Heart left ventricle (tissue), 16 donors: ENCODE measurements around the gene TMEM272. TPM values are rescaled to one million over a fixed set of nuclear protein-coding genes. Genes with fewer than 3 reads are reported as not detected.
A peak's percentile ranks its signal among the peaks of the same experiment; 100 is the strongest.

Experiments
- ATAC-seq, 4 donors: fragments of 200-7000 bp; cut with Tn5 transposase; one replicate each; pipeline ENCODE4 v1.9.1; 2020 to 2022; ENCODE audit warnings: moderate library complexity in 4 of 4, mild to moderate bottlenecking in 3 of 4, moderate number of reproducible peaks in 1 of 4
- DNase-seq, 5 donors: peaks; one replicate each; pipeline ENCODE4 v3.0.0-alpha.2; 2020
- H3K27ac ChIP-seq, 12 donors: fragments of 200-600 bp; sonication (generic) in 4 of 12; one replicate each; pipeline versions ENCODE4 v1.5.0 to v1.8.0; 2016 to 2022; ENCODE audit warnings: mild to moderate bottlenecking in 2 of 12
- H3K27me3 ChIP-seq, 9 donors: fragments of 200-600 bp; sonication (generic) in 2 of 9; one replicate each; pipeline versions ENCODE4 v1.5.1 to v1.8.0; 2016 to 2022; ENCODE audit warnings: mild to moderate bottlenecking in 3 of 9
- H3K36me3 ChIP-seq, 9 donors: fragments of 200-600 bp; sonication (generic) in 2 of 9; one replicate each; pipeline versions ENCODE4 v1.5.0 to v1.8.0; 2018 to 2022; ENCODE audit warnings: mild to moderate bottlenecking in 2 of 9
- H3K4me1 ChIP-seq, 12 donors: fragments of 200-600 bp; sonication (generic) in 4 of 12; one replicate each; pipeline versions ENCODE4 v1.5.0 to v1.8.0; 2016 to 2022; ENCODE audit warnings: mild to moderate bottlenecking in 3 of 12
- H3K4me3 ChIP-seq, 12 donors: fragments of 200-600 bp; sonication (generic) in 4 of 12; one replicate each; pipeline versions ENCODE4 v1.5.0 to v1.8.0; 2017 to 2022; ENCODE audit warnings: mild to moderate bottlenecking in 9 of 12, moderate library complexity in 4 of 12
- H3K9me3 ChIP-seq, 12 donors: fragments of 200-600 bp; sonication (generic) in 4 of 12; one replicate each; pipeline versions ENCODE4 v1.5.0 to v1.8.0; 2016 to 2022; ENCODE audit warnings: mild to moderate bottlenecking in 1 of 12
- POLR2A ChIP-seq, 2 donors: fragments of 450-650 bp; IDR thresholded peaks; one replicate each; pipeline ENCODE4 v1.6.1; 2017; ENCODE audit warnings: antibody characterized with exemption in 2 of 2, mild to moderate bottlenecking in 2 of 2, moderate library complexity in 2 of 2
- whole genome bisulfite sequencing, 4 donors: extraction: QIAGEN DNeasy Blood & Tissue Kit in 2 of 4; methylation state at CpG; one replicate each; pipeline versions ENCODE4 v1.1.5 to v1.1.7; 2013 to 2018; 5-methylcytosine and 5-hydroxymethylcytosine counted together
- intact Hi-C, 10 donors: fragments of 100-400 bp; cut with DNase I; formaldehyde crosslinking; loops; one replicate each; pipeline versions ENCODE4 v1.11.1 to v1.14.2; 2022
- polyA plus RNA-seq, 2 donors: library from polyadenylated mRNA; stranded (reverse); fragments of 200-250 nt; gene quantifications; one replicate each; pipeline ENCODE4 v1.2.3, GENCODE V29; 2013
- total RNA-seq, 9 donors: library from RNA; depleted of rRNA in 2 of 9; stranded (reverse); fragments of >200 nt in 2 of 9; fragmentation: NEBNext Ultra II Directional in 3 of 9; extraction: Animal tissue kit (Norgen Biotek cat#: 25700) in 3 of 9; gene quantifications; one replicate each; pipeline versions ENCODE4 v1.1.0 to v1.2.4, GENCODE V29; 2016 to 2023
- TF ChIP-seq, protein P1 (sequence below), 12 donors: fragments of 200-600 bp; sonication (generic) in 4 of 12; IDR thresholded peaks; one replicate each; pipeline versions ENCODE4 v1.5.0 to v1.8.0; 2018 to 2022; ENCODE audit warnings: antibody characterized with exemption in 12 of 12, mild to moderate bottlenecking in 5 of 12
- donor health status: ischemic (EF 13 %, LVEDD 7.1; RV severe dilation, severe dysfunction).
- donor health status: healthy with polysubstance abuse.
- donor health status: DM: no; HTN: yes; CAD: no.
- donor health status: DM: no; HTN: no; CAD: no.
- donor health status: ischemic (EF 25% LVEDD 6.9; RV normal size, moderate dysfunction).
- donor health status: ischemic (EF 25% LVEDD 5.7; RV mildly dilated, moderate dysfunction).
- donor health status: healthy.
- donor health status: DM: yes; HTN: yes; CAD: no.
- donor health status: ischemic (EF 35%, LVEDD 5.7; RV mildly dilated, moderate dysfunction).
- donor health status: nonischemic (EF 11% LVEDD 7.7; RV severe dilation, severe dysfunction).
- donor health status: DM: yes; HTN: yes; CAD: no.
- donor health status: PGD.
- donor health status: ischemic (EF 29% LVEDD 5.4; RV normal size, mild dysfunction).
- donor health status: nonischemic (EF 23%, LVEDD 6.1; RV moderate dilation, normal function).

The TMEM272 gene
- total and polyA plus RNA-seq, 11 donors = 0.14 to 1.6 (median 0.33) TPM; not detected in 1

DNA sequence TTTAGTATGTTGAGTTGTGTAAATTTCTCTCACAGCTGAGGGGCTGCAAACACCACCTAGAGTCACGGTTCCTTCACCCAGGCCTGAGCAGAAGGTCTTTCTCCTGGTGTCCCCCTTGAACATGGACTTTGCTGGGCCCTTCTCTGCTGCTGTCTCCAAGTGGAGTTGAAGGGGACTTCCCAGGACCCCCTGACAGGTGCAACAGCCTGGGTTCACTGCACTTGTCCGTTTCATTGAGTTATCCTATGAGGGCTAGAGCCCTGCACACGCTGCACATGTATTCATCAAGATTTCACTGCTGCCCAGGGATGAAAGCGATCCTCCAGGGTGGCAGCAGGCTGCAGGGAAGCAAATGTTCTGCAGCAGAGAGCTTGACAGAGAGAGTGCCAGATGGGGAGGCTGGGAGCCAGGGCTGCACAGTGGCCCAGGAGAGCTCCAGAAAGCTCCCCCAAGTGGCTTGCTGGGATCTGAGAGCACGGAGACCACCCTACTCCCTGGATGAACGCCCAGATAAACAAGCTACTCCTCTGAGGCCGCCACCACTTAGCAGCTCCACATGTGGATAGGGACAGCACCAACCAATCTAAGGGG lies 10.3 kb downstream of the TMEM272 start:
- Histone ChIP-seq H3K4me3 (no peak overlapping the region), H3K4me1 (peaks cover 0 to 8% (median 0%) of the 10 kb centered on the region in 12 donors), H3K27me3 (no peaks in the 10 kb centered on the region), H3K36me3 (no peaks in the 10 kb centered on the region), H3K9me3 (no peaks in the 10 kb centered on the region), H3K27ac (no peak overlapping the region)
- intact Hi-C loops = no loop called here
- ATAC-seq = no peak
- DNase-seq = no peak
- 56 to 71% (median 65%) methylated on average over 7 of the region's 7 CpGs for WGBS, 4 donors
- TF ChIP-seq, protein P1, sequence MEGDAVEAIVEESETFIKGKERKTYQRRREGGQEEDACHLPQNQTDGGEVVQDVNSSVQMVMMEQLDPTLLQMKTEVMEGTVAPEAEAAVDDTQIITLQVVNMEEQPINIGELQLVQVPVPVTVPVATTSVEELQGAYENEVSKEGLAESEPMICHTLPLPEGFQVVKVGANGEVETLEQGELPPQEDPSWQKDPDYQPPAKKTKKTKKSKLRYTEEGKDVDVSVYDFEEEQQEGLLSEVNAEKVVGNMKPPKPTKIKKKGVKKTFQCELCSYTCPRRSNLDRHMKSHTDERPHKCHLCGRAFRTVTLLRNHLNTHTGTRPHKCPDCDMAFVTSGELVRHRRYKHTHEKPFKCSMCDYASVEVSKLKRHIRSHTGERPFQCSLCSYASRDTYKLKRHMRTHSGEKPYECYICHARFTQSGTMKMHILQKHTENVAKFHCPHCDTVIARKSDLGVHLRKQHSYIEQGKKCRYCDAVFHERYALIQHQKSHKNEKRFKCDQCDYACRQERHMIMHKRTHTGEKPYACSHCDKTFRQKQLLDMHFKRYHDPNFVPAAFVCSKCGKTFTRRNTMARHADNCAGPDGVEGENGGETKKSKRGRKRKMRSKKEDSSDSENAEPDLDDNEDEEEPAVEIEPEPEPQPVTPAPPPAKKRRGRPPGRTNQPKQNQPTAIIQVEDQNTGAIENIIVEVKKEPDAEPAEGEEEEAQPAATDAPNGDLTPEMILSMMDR (IDR thresholded peaks at IDR 0.05) = no peak
- no peak for TF ChIP-seq POLR2A (IDR thresholded peaks at IDR 0.05)

DNA sequence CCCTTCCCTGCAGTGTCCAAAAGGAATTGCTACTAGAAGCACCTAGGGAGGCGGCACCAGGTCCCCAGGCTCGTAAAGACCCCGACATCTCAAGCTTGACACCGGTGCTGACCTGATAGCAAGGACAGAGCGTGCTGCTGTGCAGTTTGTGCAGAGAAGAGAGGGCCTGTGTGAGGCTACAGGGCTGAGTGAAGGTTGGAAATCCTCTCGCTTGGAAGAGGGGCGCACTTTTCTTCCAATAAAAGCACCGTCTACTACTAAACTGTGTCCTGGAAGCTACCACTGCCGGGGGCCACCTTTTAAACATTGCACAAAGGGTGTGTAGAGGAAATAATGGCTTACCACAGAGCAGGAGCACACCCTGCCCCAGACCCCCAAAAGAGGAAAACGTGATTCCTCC lies 11.0 kb downstream of the TMEM272 start:
- Histone ChIP-seq H3K27ac (no peak overlapping the region), H3K27me3 (no peaks in the 10 kb centered on the region), H3K36me3 (no peaks in the 10 kb centered on the region), H3K9me3 (no peaks in the 10 kb centered on the region), H3K4me3 (no peak overlapping the region), H3K4me1 (peaks cover 0 to 7% (median 0%) of the 10 kb centered on the region in 12 donors)
- DNase-seq = no peak
- 86 to 91% (median 88%) methylated on average over 10 of the region's 10 CpGs for WGBS, 4 donors
- no peak for ATAC-seq
- intact Hi-C loops = loop anchor here in 1 of 10 donors (2.0 kb wide), 1 partner anchor 19 kb away; no protein-coding TSS in a partner anchor
- TF ChIP-seq, protein P1 (IDR thresholded peaks at IDR 0.05) = no peak
- TF ChIP-seq POLR2A (IDR thresholded peaks at IDR 0.05) = no peak

GRCh38 chr13:51832471-51833152 lies 12.4 kb downstream of the TMEM272 start:
- no peaks in the 10 kb centered on the region for H3K27me3 ChIP-seq
- peak; percentile 87 to 93 (median 90) for ATAC-seq
- H3K27ac ChIP-seq = no peak overlapping the region
- no peaks in the 10 kb centered on the region for H3K9me3 ChIP-seq
- H3K4me3 ChIP-seq = no peak overlapping the region
- no peaks in the 10 kb centered on the region for H3K36me3 ChIP-seq
- peak in 4 of 5 donors; percentile 47 to 54 (median 51) for DNase-seq
- WGBS, 4 donors = 71 to 74% (median 73%) methylated on average over 6 of the region's 6 CpGs
- intact Hi-C loops = loop anchor here in 2 of 10 donors (1.0 to 2.0 kb wide), 2 partner anchors 17 to 18 kb away; no protein-coding TSS in a partner anchor
- no peak for TF ChIP-seq POLR2A (IDR thresholded peaks at IDR 0.05)
- TF ChIP-seq, protein P1 (IDR thresholded peaks at IDR 0.05) = peak; percentile 24 to 63 (median 50)
- peaks cover 0 to 14% (median 3%) of the 10 kb centered on the region in 12 donors for H3K4me1 ChIP-seq

GRCh38 chr13:51831519-51831918 lies 13.5 kb downstream of the TMEM272 start:
- WGBS, 4 donors = 92 to 95% (median 94%) methylated on average over 5 of the region's 5 CpGs
- TF ChIP-seq, protein P1 (IDR thresholded peaks at IDR 0.05) = no peak
- intact Hi-C loops = no loop called here

More at GRCh38 chr13:51831519-51831918, 13.5 kb downstream of the TMEM272 start:
- Histone ChIP-seq H3K27me3 (no peaks in the 10 kb centered on the region), H3K27ac (no peak overlapping the region), H3K4me1 (peaks cover 0 to 25% (median 12%) of the 10 kb centered on the region in 12 donors), H3K4me3 (no peak overlapping the region), H3K36me3 (no peaks in the 10 kb centered on the region), H3K9me3 (no peaks in the 10 kb centered on the region)
- no peak for ATAC-seq
- no peak for DNase-seq
